H9 (cell line): ENCODE measurements around the gene DIAPH2. TPM values are rescaled to one million over a fixed set of nuclear protein-coding genes. Genes with fewer than 3 reads are reported as not detected.

Experiments
- DNase-seq: peaks from one replicate; pipeline ENCODE4 v3.0.0-alpha.2; 2017
- H2AFZ ChIP-seq: one replicate; pipeline ENCODE4 v1.6.1; 2013; ENCODE audit warnings: mild to moderate bottlenecking, low read length, control low read depth, moderate library complexity
- H2AK5ac ChIP-seq: 2 replicates; pipeline ENCODE4 v1.6.1; 2013; ENCODE audit warnings: low read length, control low read depth, mixed read lengths; ENCODE audit not compliant: insufficient read length
- H2BK120ac ChIP-seq: one replicate; pipeline ENCODE4 v1.6.1; 2013; ENCODE audit warnings: low read depth, mild to moderate bottlenecking, low read length, control low read depth, inconsistent platforms; ENCODE audit not compliant: poor library complexity, severe bottlenecking
- H2BK12ac ChIP-seq: 2 replicates; pipeline ENCODE4 v1.6.1; 2013; ENCODE audit warnings: low read length, control low read depth, mixed read lengths, low read depth; ENCODE audit not compliant: insufficient read length
- H2BK15ac ChIP-seq: 2 replicates; pipeline ENCODE4 v1.6.1; 2013; ENCODE audit warnings: low read depth, low read length, control low read depth
- H2BK20ac ChIP-seq: one replicate; pipeline ENCODE4 v1.6.1; 2013; ENCODE audit warnings: low read depth, mild to moderate bottlenecking, low read length, control low read depth, inconsistent platforms; ENCODE audit not compliant: poor library complexity, severe bottlenecking
- H2BK5ac ChIP-seq: 2 replicates; pipeline ENCODE4 v1.6.1; 2013; ENCODE audit warnings: low read length, control low read depth, mixed read lengths; ENCODE audit not compliant: insufficient read length
- H3K14ac ChIP-seq: 2 replicates; pipeline ENCODE4 v1.6.1; 2013; ENCODE audit warnings: low read length, control low read depth; ENCODE audit not compliant: insufficient read depth
- H3K18ac ChIP-seq: 2 replicates; pipeline ENCODE4 v1.6.1; 2013; ENCODE audit warnings: low read depth, mild to moderate bottlenecking, mixed read lengths, low read length, control low read depth; ENCODE audit not compliant: insufficient read length
- H3K23ac ChIP-seq: 2 replicates; pipeline ENCODE4 v1.6.1; 2013; ENCODE audit warnings: low read length, control low read depth, mixed read lengths, low read depth; ENCODE audit not compliant: insufficient read length
- H3K23me2 ChIP-seq: 2 replicates; pipeline ENCODE4 v1.6.1; 2013; ENCODE audit warnings: low read depth, mild to moderate bottlenecking, mixed read lengths, low read length, control low read depth; ENCODE audit not compliant: insufficient read length, poor library complexity, severe bottlenecking
- H3K27ac ChIP-seq: 2 replicates; pipeline ENCODE4 v1.5.1; 2013; ENCODE audit warnings: low read length, control low read depth, mixed read lengths, low read depth; ENCODE audit not compliant: insufficient read length
- H3K27me3 ChIP-seq: 2 replicates; pipeline ENCODE4 v1.6.1; 2013; ENCODE audit warnings: low read length, control low read depth, inconsistent platforms; ENCODE audit not compliant: insufficient read depth
- H3K4ac ChIP-seq: 2 replicates; pipeline ENCODE4 v1.6.1; 2013; ENCODE audit warnings: low read depth, mild to moderate bottlenecking, control low read depth, inconsistent platforms, low read length, moderate library complexity
- H3K4me1 ChIP-seq: 2 replicates; pipeline ENCODE4 v1.6.1; 2013; ENCODE audit warnings: low read length, control low read depth, inconsistent platforms; ENCODE audit not compliant: insufficient read depth
- H3K4me2 ChIP-seq: 2 replicates; pipeline ENCODE4 v1.6.1; 2013; ENCODE audit warnings: low read length, control low read depth, mixed read lengths; ENCODE audit not compliant: insufficient read length, insufficient read depth
- H3K56ac ChIP-seq: 2 replicates; pipeline ENCODE4 v1.6.1; 2013; ENCODE audit warnings: low read depth, mild to moderate bottlenecking, mixed read lengths, low read length, control low read depth; ENCODE audit not compliant: insufficient read length
- H3K79me1 ChIP-seq: 2 replicates; pipeline ENCODE4 v1.6.1; 2013; ENCODE audit warnings: low read depth, mild to moderate bottlenecking, moderate library complexity, low read length, control low read depth, inconsistent platforms; ENCODE audit not compliant: insufficient read depth, poor library complexity, severe bottlenecking
- H3K79me2 ChIP-seq: 2 replicates; pipeline ENCODE4 v1.6.1; 2013; ENCODE audit warnings: low read length, control low read depth, inconsistent platforms; ENCODE audit not compliant: insufficient read depth
- H3K9ac ChIP-seq: 2 replicates; pipeline ENCODE4 v1.6.1; 2013; ENCODE audit warnings: low read length, control low read depth, mixed read lengths; ENCODE audit not compliant: insufficient read length; ENCODE audit errors: extremely low read depth
- H3K9me3 ChIP-seq: one replicate; pipeline ENCODE4 v1.6.1; 2013; ENCODE audit warnings: low read depth, low read length, inconsistent platforms; ENCODE audit not compliant: control insufficient read depth
- H3T11ph ChIP-seq: one replicate; pipeline ENCODE4 v1.6.1; 2013; ENCODE audit warnings: mild to moderate bottlenecking, low read length, control low read depth, inconsistent platforms
- H4K20me1 ChIP-seq: one replicate; pipeline ENCODE4 v1.6.1; 2013; ENCODE audit not compliant: control insufficient read depth, insufficient read length, insufficient read depth
- H4K5ac ChIP-seq: 2 replicates; pipeline ENCODE4 v1.6.1; 2013; ENCODE audit warnings: low read depth, mild to moderate bottlenecking, mixed read lengths, low read length, control low read depth; ENCODE audit not compliant: insufficient read length
- H4K8ac ChIP-seq: replicated peaks from 2 replicates; pipeline ENCODE4 v1.6.1; 2013; ENCODE audit warnings: low read length, control low read depth, mixed read lengths, low read depth; ENCODE audit not compliant: insufficient read length
- H4K91ac ChIP-seq: 2 replicates; pipeline ENCODE4 v1.6.1; 2013; ENCODE audit warnings: low read depth, mild to moderate bottlenecking, moderate library complexity, mixed read lengths, low read length, control low read depth; ENCODE audit not compliant: insufficient read length
- H3K27ac Mint-ChIP-seq, 3 experiments: 2 replicates in 2 of 3; 3 replicates in 1 of 3; pipeline ENCODE4 v1.8.0; 2020 to 2021; ENCODE audit warnings: mixed read lengths in 3 of 3, mild to moderate bottlenecking in 1 of 3, moderate library complexity in 1 of 3
- H3K27me3 Mint-ChIP-seq: 2 replicates; pipeline ENCODE4 v1.8.0; 2021; ENCODE audit warnings: low read depth, mild to moderate bottlenecking, moderate library complexity, mixed read lengths
- H3K36me3 Mint-ChIP-seq, 3 experiments: 2 replicates in 2 of 3; 3 replicates in 1 of 3; pipeline ENCODE4 v1.8.0; 2020 to 2021; ENCODE audit warnings: low read depth in 3 of 3, mixed read lengths in 3 of 3; ENCODE audit not compliant: insufficient read depth in 1 of 3
- H3K4me1 Mint-ChIP-seq, 2 experiments: 2 replicates each; pipeline ENCODE4 v1.8.0; 2020; ENCODE audit warnings: mixed read lengths in 2 of 2
- H3K4me3 Mint-ChIP-seq, 2 experiments: 2 replicates in 1 of 2; 3 replicates in 1 of 2; pipeline ENCODE4 v1.8.0; 2020 to 2021; ENCODE audit warnings: mild to moderate bottlenecking in 2 of 2, mixed read lengths in 2 of 2, moderate library complexity in 1 of 2
- H3K9me3 Mint-ChIP-seq, 2 experiments: 2 replicates in 1 of 2; 3 replicates in 1 of 2; pipeline ENCODE4 v1.8.0; 2020; ENCODE audit warnings: mild to moderate bottlenecking in 2 of 2, mixed read lengths in 2 of 2, moderate library complexity in 1 of 2
- WGBS: extraction: QIAGEN DNeasy Blood & Tissue Kit; methylation state at CpG from one replicate; pipeline ENCODE4 v1.1.7; 2013; ENCODE audit warnings: missing lambda C conversion rate, low lambda C conversion rate, mixed read lengths; ENCODE audit not compliant: insufficient read length; ENCODE audit errors: extremely low coverage; 5-methylcytosine and 5-hydroxymethylcytosine counted together
- total RNA-seq: library from RNA; stranded (reverse); gene quantifications from 2 replicates; pipeline ENCODE4 v1.2.1, GENCODE V29; 2021
- TF ChIP-seq, protein P1 (sequence below): fragments of 200-600 bp; sonication (generic); conservative IDR thresholded peaks from 3 replicates; pipeline ENCODE4 v1.8.0; 2021; ENCODE audit warnings: antibody characterized with exemption, mild to moderate bottlenecking

The DIAPH2 gene
- total RNA-seq, 1 experiment from 2014 or later: 45.4 TPM

DNA sequence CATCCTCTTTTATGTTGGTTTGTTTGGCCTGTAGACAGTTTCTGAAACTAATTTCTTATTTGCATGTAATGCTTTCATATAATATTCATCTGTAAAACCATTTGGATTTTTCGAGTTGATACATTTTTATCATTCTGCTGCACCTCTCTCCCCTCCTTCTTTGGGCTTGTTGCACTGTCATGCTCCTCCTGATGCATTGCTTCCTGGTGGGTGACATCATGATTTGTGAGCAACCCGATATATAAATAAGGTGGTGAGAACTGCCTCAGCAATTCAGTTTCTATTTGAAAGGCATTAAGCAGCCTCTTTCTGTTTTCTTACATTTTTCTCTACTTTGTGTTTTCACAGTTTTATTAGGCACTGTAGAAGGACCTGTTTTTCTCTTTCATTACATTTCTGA lies 714.8 kb downstream of the DIAPH2 start:
- Histone ChIP-seq H3K23ac (no peak overlapping the region), H4K91ac (no peak overlapping the region), H3K4me2 (no peak overlapping the region), H3K27ac (no peak overlapping the region), H2BK5ac (no peak overlapping the region), H3K18ac (no peak overlapping the region), H2AK5ac (no peak overlapping the region), H2AFZ (no peak overlapping the region), H2BK15ac (no peak overlapping the region), H3K27me3 (no peaks in the 10 kb centered on the region), H3T11ph (no peak overlapping the region), H3K79me1 (peaks cover 3% of the 10 kb centered on the region), H3K23me2 (no peaks in the 10 kb centered on the region), H4K20me1 (no peaks in the 10 kb centered on the region), H4K8ac (no peak overlapping the region), H2BK12ac (no peak overlapping the region), H3K14ac (no peak overlapping the region), H2BK20ac (no peak overlapping the region), H3K79me2 (peaks cover 3% of the 10 kb centered on the region; the same call in 1 of the 2 replicates), H3K9me3 (no peaks in the 10 kb centered on the region), H3K9ac (no peak overlapping the region), H4K5ac (no peak overlapping the region), H3K4ac (no peak overlapping the region), H3K4me1 (no peaks in the 10 kb centered on the region; the same call in 1 of the 2 replicates), H2BK120ac (no peak overlapping the region), H3K56ac (no peak overlapping the region)
- H3K4me1 Mint-ChIP-seq: peaks cover 41 to 45% of the 10 kb centered on the region in 2 experiments
- H3K9me3 Mint-ChIP-seq: no peaks in the 10 kb centered on the region
- whole genome bisulfite sequencing: no CpG with 5 or more reads among the region's 2 CpGs
- no peak for DNase-seq
- TF ChIP-seq, protein P1, sequence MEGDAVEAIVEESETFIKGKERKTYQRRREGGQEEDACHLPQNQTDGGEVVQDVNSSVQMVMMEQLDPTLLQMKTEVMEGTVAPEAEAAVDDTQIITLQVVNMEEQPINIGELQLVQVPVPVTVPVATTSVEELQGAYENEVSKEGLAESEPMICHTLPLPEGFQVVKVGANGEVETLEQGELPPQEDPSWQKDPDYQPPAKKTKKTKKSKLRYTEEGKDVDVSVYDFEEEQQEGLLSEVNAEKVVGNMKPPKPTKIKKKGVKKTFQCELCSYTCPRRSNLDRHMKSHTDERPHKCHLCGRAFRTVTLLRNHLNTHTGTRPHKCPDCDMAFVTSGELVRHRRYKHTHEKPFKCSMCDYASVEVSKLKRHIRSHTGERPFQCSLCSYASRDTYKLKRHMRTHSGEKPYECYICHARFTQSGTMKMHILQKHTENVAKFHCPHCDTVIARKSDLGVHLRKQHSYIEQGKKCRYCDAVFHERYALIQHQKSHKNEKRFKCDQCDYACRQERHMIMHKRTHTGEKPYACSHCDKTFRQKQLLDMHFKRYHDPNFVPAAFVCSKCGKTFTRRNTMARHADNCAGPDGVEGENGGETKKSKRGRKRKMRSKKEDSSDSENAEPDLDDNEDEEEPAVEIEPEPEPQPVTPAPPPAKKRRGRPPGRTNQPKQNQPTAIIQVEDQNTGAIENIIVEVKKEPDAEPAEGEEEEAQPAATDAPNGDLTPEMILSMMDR: no peak
- no peak overlapping the region for H3K4me3 Mint-ChIP-seq
- peak overlapping the region; percentile 18 to 65 (median 49); a peak in 5 of 7 replicates for H3K27ac Mint-ChIP-seq
- H3K27me3 Mint-ChIP-seq: no peaks in the 10 kb centered on the region
- peaks cover 3 to 60% (median 43%) of the 10 kb centered on the region in 3 experiments; a peak in 6 of 7 replicates for H3K36me3 Mint-ChIP-seq
